Nephron progenitor cell (in vitro differentiated cells): Measurements from ENCODE around the gene NUP93.

Experiments
- DNase-seq: peaks from one replicate; pipeline ENCODE4 v3.0.0; 2021
- H3K27ac Mint-ChIP-seq: 2 replicates; pipeline ENCODE4 v1.8.0; 2021; ENCODE audit warnings: mild to moderate bottlenecking, moderate library complexity, mixed read lengths
- H3K27me3 Mint-ChIP-seq: 2 replicates; pipeline ENCODE4 v1.8.0; 2021; ENCODE audit warnings: mild to moderate bottlenecking, low read depth, mixed read lengths; ENCODE audit not compliant: poor library complexity
- H3K36me3 Mint-ChIP-seq: 2 replicates; pipeline ENCODE4 v1.8.0; 2021; ENCODE audit warnings: low read depth, mixed read lengths
- H3K4me1 Mint-ChIP-seq: 2 replicates; pipeline ENCODE4 v1.8.0; 2021; ENCODE audit warnings: mixed read lengths
- H3K4me3 Mint-ChIP-seq: 2 replicates; pipeline ENCODE4 v1.8.0; 2021; ENCODE audit warnings: mild to moderate bottlenecking, moderate library complexity, mixed read lengths
- H3K9me3 Mint-ChIP-seq: 2 replicates; pipeline ENCODE4 v1.8.0; 2021; ENCODE audit warnings: mild to moderate bottlenecking, moderate library complexity, mixed read lengths
- CTCF ChIP-seq: fragments of 200-600 bp; sonication (generic); IDR thresholded peaks from 2 replicates; pipeline ENCODE4 v1.5.0; 2021; ENCODE audit warnings: antibody characterized with exemption

NUP93 gene

GRCh38 chr16:56684926-56685590 lies 44.9 kb upstream of the NUP93 start:
- Mint-ChIP-seq H3K27me3 (peaks cover 44% of the 10 kb centered on the region), H3K4me1 (peaks cover 14% of the 10 kb centered on the region), H3K36me3 (peaks cover 8% of the 10 kb centered on the region), H3K4me3 (no peak overlapping the region), H3K9me3 (peaks cover 29% of the 10 kb centered on the region), H3K27ac (no peak overlapping the region)
- no peak for DNase-seq
- no peak for TF ChIP-seq CTCF

DNA sequence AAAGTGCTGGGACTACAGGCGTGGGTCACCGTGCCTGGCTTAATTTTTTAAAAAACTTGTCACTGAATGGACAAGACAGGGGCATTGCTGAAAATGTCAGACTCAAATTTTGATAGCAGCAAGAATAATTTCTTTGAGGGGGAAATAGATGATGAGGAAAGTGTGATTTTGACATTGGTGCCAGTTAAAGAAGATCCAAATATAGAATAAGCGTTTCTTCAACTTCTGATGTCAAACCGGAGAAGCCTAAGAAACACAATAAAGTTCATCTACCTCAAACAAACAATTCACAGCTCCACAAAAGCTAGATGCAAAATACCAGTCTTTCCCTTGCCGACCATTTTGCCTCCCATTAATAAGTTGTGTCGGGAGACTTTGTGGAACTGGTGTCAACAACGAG lies 43.2 kb upstream of the NUP93 start:
- Mint-ChIP-seq H3K27ac (no peak overlapping the region), H3K9me3 (peaks cover 29% of the 10 kb centered on the region), H3K4me1 (peaks cover 8% of the 10 kb centered on the region), H3K4me3 (no peak overlapping the region), H3K27me3 (peaks cover 40% of the 10 kb centered on the region), H3K36me3 (peaks cover 8% of the 10 kb centered on the region)
- DNase-seq: no peak
- TF ChIP-seq CTCF: no peak

DNA sequence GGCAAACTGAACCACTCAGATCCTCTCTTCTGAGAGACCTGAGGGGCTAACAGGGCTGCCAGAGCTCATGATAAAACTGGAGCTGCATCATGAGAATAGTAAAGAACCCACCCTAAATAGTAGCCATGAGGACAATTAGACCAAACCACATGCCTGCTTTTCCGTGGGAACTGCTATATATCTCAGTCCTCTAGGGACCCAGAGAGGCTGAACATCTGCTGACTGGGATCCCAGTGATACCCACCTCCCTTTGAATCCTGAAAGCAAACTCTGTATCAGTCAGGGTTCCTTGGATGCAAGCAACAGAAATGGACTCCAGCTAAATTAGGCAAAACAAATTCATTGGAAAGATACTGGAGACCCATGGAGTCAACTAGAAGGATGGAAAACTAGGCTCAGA lies 41.2 kb upstream of the NUP93 start:
- H3K4me3 Mint-ChIP-seq: no peak overlapping the region
- no peak for DNase-seq
- H3K27me3 Mint-ChIP-seq: peaks cover 43% of the 10 kb centered on the region
- H3K36me3 Mint-ChIP-seq: peaks cover 8% of the 10 kb centered on the region
- no peak overlapping the region for H3K27ac Mint-ChIP-seq
- H3K4me1 Mint-ChIP-seq: peaks cover under 1% of the 10 kb centered on the region
- H3K9me3 Mint-ChIP-seq: peaks cover 29% of the 10 kb centered on the region
- TF ChIP-seq CTCF: no peak

GRCh38 chr16:56689171-56689570 lies 40.8 kb upstream of the NUP93 start:
- Mint-ChIP-seq H3K27me3 (peaks cover 43% of the 10 kb centered on the region), H3K4me3 (no peak overlapping the region), H3K4me1 (no peaks in the 10 kb centered on the region), H3K9me3 (peaks cover 29% of the 10 kb centered on the region), H3K36me3 (peaks cover 8% of the 10 kb centered on the region), H3K27ac (no peak overlapping the region)
- TF ChIP-seq CTCF: no peak
- no peak for DNase-seq

DNA sequence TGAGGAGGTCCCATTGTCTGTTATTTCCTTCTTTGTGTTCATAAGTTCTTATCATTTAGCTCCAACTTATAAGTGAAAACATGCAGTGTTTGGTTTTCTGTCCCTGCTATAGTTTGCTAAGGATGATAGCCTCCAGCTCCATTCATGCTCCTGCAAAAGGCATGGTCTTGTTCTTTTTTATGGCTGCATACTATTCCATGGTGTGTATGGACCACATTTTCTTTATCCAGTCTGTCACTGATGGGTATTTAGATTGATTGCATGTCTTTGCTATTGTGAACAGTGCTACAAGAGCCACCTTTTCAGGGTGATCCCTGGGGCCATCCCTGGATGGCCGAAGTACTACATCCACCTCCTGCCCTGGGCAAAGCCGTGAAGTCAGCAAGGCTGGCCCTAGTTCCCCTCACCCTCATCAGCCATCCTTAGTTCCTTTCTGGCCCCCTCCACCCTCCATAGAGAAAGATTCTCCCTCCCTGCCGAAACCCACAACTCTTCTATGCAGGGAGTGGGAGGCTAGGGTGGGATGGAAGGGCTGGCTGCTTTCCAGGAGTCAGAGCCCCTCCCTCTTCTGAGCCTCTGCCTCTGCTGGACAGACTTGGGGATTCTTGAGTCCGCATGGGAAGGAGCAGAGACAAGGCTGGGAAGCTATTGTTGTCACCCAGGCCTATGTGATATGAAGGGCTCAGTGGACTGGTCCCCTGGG lies 39.4 kb upstream of the NUP93 start:
- Mint-ChIP-seq H3K36me3 (peaks cover 5% of the 10 kb centered on the region), H3K4me3 (no peak overlapping the region), H3K4me1 (no peaks in the 10 kb centered on the region), H3K9me3 (peaks cover 29% of the 10 kb centered on the region), H3K27me3 (peaks cover 36% of the 10 kb centered on the region), H3K27ac (no peak overlapping the region)
- TF ChIP-seq CTCF: no peak
- DNase-seq: no peak

- no peak overlapping the region for H3K4me3 Mint-ChIP-seq
Measured at GRCh38 chr16:56691885-56692284, 38.0 kb upstream of the NUP93 start.

More at GRCh38 chr16:56691885-56692284, 38.0 kb upstream of the NUP93 start:
- DNase-seq: no peak
- no peak for TF ChIP-seq CTCF
- H3K9me3 Mint-ChIP-seq: peaks cover 19% of the 10 kb centered on the region
- H3K27me3 Mint-ChIP-seq: peaks cover 29% of the 10 kb centered on the region
- H3K4me1 Mint-ChIP-seq: no peaks in the 10 kb centered on the region
- H3K27ac Mint-ChIP-seq: no peak overlapping the region
- no peaks in the 10 kb centered on the region for H3K36me3 Mint-ChIP-seq
